A673 (cell line): ENCODE measurements around the gene SRPK3. TPM values are rescaled to one million over a fixed set of nuclear protein-coding genes. Genes with fewer than 3 reads are reported as not detected.

Experiments
- BruUV-seq: library from RNA; stranded (reverse); fragments of 400-500 nt; replicated peaks from 2 replicates; lab custom pipeline; 2021; lab: Mats Ljungman, UMichigan
- CTCF ChIA-PET: fragments of 300-600 bp; sonication (Branson Sonifier 250); formaldehyde crosslinking; loops from one replicate; lab custom pipeline; 2022; ENCODE audit warnings: antibody characterized with exemption; lab: Charles Lee
- POLR2A ChIA-PET: fragments of 300-600 bp; sonication (Branson Sonifier 250); formaldehyde crosslinking; loops from one replicate; lab custom pipeline; 2022; ENCODE audit warnings: antibody characterized with exemption; ENCODE audit not compliant: low non-redundant PET; lab: Charles Lee
- DNase-seq: peaks from one replicate; pipeline ENCODE4 v3.0.0-alpha.2; 2015; ENCODE audit warnings: low spot score
- H3K27ac ChIP-seq: fragments of 200-600 bp; sonication (generic); 2 replicates; pipeline ENCODE4 v1.5.1; 2016; ENCODE audit warnings: mixed run types, low read depth, mild to moderate bottlenecking, mixed read lengths, antibody characterized with exemption, low read length; ENCODE audit not compliant: poor library complexity, severe bottlenecking
- H3K27me3 ChIP-seq: fragments of 200-600 bp; sonication (generic); replicated peaks from 2 replicates; pipeline ENCODE4 v1.6.1; 2017; ENCODE audit warnings: mixed run types, low read depth, mild to moderate bottlenecking, mixed read lengths, antibody characterized with exemption, low read length; ENCODE audit not compliant: insufficient read depth, poor library complexity
- H3K36me3 ChIP-seq: fragments of 200-600 bp; sonication (generic); 2 replicates; pipeline ENCODE4 v1.6.1; 2016; ENCODE audit warnings: mixed run types, mild to moderate bottlenecking, mixed read lengths, antibody characterized with exemption, low read length; ENCODE audit not compliant: insufficient read depth, poor library complexity, severe bottlenecking
- H3K4me1 ChIP-seq: fragments of 200-600 bp; sonication (generic); 2 replicates; pipeline ENCODE4 v1.6.1; 2017; ENCODE audit warnings: mixed run types, mild to moderate bottlenecking, mixed read lengths, antibody characterized with exemption, low read length; ENCODE audit not compliant: insufficient read depth, poor library complexity, severe bottlenecking
- H3K4me3 ChIP-seq: fragments of 200-600 bp; sonication (generic); 2 replicates; pipeline ENCODE4 v1.5.1; 2016; ENCODE audit warnings: low read depth, mixed run types, mild to moderate bottlenecking, mixed read lengths, low read length; ENCODE audit not compliant: poor library complexity, severe bottlenecking
- H3K9me3 ChIP-seq: fragments of 200-600 bp; sonication (generic); 2 replicates; pipeline ENCODE4 v1.6.1; 2016; ENCODE audit warnings: mixed run types, low read depth, mild to moderate bottlenecking, mixed read lengths, antibody characterized with exemption, low read length; ENCODE audit not compliant: poor library complexity, severe bottlenecking
- EZH2 ChIP-seq: fragments of 200-600 bp; sonication (generic); IDR thresholded peaks from 2 replicates; pipeline ENCODE4 v1.6.1; 2017; ENCODE audit warnings: borderline replicate concordance, low read depth, mild to moderate bottlenecking, mixed read lengths, antibody characterized with exemption, low read length; ENCODE audit not compliant: poor library complexity, severe bottlenecking
- intact Hi-C: fragments of 100-400 bp; cut with micrococcal nuclease; formaldehyde crosslinking; loops from one replicate; pipeline ENCODE4 v1.10.0; 2022; ENCODE audit not compliant: unreplicated experiment
- total RNA-seq: library from RNA; stranded (reverse); gene quantifications from 2 replicates; pipeline ENCODE4 v1.2.3, GENCODE V29; 2021
- TF ChIP-seq, protein P1 (sequence below): fragments of 300-800, 200-600 bp; sonication (generic); conservative IDR thresholded peaks from 2 replicates; pipeline ENCODE4 v1.5.1; 2017; ENCODE audit warnings: low read depth, mild to moderate bottlenecking, antibody characterized with exemption, low read length, moderate library complexity, mixed read lengths

The SRPK3 gene
- total RNA-seq, 1 experiment from 2014 or later, result not detected

DNA sequence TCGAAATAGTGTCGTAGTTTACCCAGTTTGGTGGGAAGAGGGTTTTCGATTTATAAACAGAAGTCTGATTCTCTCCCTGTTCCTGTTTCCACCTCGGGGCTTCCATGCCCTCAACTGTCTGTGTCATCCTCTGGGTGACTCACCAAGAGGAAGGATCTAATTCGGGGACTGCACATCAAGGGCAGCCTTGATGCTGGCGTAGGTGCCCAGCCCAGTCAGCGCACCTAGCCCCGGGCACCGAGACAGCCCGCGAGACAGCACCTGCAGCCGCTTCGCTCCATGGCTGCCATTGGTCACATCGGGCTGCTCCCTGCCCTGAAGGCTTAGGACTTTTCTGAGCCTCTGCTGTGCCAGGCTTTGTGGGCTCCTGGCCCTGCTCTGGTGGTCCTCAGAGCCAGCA, 48.4 kb upstream of the SRPK3 start:
- no TSS peak for BruUV-seq
- TF ChIP-seq EZH2, result no peak
- TF ChIP-seq, protein P1, sequence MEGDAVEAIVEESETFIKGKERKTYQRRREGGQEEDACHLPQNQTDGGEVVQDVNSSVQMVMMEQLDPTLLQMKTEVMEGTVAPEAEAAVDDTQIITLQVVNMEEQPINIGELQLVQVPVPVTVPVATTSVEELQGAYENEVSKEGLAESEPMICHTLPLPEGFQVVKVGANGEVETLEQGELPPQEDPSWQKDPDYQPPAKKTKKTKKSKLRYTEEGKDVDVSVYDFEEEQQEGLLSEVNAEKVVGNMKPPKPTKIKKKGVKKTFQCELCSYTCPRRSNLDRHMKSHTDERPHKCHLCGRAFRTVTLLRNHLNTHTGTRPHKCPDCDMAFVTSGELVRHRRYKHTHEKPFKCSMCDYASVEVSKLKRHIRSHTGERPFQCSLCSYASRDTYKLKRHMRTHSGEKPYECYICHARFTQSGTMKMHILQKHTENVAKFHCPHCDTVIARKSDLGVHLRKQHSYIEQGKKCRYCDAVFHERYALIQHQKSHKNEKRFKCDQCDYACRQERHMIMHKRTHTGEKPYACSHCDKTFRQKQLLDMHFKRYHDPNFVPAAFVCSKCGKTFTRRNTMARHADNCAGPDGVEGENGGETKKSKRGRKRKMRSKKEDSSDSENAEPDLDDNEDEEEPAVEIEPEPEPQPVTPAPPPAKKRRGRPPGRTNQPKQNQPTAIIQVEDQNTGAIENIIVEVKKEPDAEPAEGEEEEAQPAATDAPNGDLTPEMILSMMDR, result no peak
- H3K27ac ChIP-seq, result no peak overlapping the region
- CTCF ChIA-PET, result no interaction called here
- no peaks in the 10 kb centered on the region for H3K36me3 ChIP-seq
- intact Hi-C loops, result no loop called here
- DNase-seq, result no peak
- H3K4me3 ChIP-seq, result no peak overlapping the region
- POLR2A ChIA-PET, result no interaction called here
- no peaks in the 10 kb centered on the region for H3K9me3 ChIP-seq
- no peaks in the 10 kb centered on the region for H3K27me3 ChIP-seq
- no peaks in the 10 kb centered on the region for H3K4me1 ChIP-seq

DNA sequence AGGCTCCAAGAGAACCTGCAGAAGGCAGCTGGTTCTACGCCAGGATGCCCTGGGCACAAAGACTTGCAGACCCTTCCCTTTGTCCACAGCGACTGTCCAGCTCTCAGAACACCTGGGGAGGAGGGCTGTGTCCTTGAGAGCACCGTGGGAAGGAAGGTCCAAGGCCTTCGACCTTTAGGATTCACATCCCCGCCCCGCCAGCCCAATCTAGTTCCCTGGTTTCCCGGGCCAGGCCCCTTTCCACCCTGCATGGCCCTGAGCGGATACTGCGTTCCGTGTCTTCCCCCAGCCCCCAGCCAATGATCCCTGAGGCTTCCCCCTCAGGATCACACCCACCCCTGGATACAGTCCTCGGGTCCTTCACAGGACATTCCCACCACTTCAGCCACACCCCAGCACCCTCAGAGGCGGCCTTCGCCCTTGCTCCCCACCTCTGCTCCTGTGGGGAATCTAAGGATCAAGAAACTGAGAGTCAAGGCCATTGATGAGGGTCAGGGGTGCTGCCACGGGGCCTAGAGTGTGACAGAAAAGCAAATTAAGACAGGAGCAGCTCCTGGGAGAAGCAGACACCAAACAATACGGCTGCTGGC, 47.1 kb upstream of the SRPK3 start:
- BruUV-seq, result no TSS peak
- intact Hi-C loops, result no loop called here
- no peaks in the 10 kb centered on the region for H3K9me3 ChIP-seq
- no peaks in the 10 kb centered on the region for H3K4me1 ChIP-seq
- no peaks in the 10 kb centered on the region for H3K36me3 ChIP-seq
- DNase-seq, result no peak
- H3K27ac ChIP-seq, result no peak overlapping the region
- H3K4me3 ChIP-seq, result no peak overlapping the region
- CTCF ChIA-PET, result no interaction called here
- POLR2A ChIA-PET, result no interaction called here
- H3K27me3 ChIP-seq, result no peaks in the 10 kb centered on the region
- TF ChIP-seq EZH2, result no peak
- TF ChIP-seq, protein P1, result no peak

DNA sequence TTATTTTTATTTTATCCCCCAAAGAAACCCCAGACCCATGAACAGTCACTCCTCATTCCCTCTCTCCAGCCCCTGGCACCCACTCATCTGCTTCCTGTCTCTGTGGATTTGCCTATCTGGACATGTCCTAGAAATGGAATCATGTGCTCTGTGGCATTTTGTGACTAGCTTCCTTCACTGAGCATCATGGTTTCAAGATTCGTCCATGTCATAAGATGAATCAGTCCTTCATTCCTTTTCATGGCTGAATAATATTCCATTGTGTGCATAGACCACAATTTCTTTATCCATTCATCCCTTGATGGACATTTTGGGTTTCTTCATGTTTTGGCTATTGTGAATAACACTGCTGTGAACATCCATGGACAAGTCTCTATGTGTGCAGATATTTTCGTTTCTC, 46.0 kb upstream of the SRPK3 start:
- intact Hi-C loops, result no loop called here
- ChIA-PET CTCF (interaction anchor here (0.6 kb wide), 1 partner anchor 19 kb away, joined by 4 read pairs; no protein-coding TSS in a partner anchor), POLR2A (no interaction called here)
- H3K27me3 ChIP-seq, result no peaks in the 10 kb centered on the region
- no peak overlapping the region for H3K27ac ChIP-seq
- TF ChIP-seq EZH2, result no peak
- TF ChIP-seq, protein P1, result no peak
- no TSS peak for BruUV-seq
- no peak for DNase-seq
- H3K4me1 ChIP-seq, result no peaks in the 10 kb centered on the region
- H3K4me3 ChIP-seq, result no peak overlapping the region
- no peaks in the 10 kb centered on the region for H3K9me3 ChIP-seq
- H3K36me3 ChIP-seq, result no peaks in the 10 kb centered on the region
